ENCODE results near the gene IFI30.

Gene IFI30

DNA sequence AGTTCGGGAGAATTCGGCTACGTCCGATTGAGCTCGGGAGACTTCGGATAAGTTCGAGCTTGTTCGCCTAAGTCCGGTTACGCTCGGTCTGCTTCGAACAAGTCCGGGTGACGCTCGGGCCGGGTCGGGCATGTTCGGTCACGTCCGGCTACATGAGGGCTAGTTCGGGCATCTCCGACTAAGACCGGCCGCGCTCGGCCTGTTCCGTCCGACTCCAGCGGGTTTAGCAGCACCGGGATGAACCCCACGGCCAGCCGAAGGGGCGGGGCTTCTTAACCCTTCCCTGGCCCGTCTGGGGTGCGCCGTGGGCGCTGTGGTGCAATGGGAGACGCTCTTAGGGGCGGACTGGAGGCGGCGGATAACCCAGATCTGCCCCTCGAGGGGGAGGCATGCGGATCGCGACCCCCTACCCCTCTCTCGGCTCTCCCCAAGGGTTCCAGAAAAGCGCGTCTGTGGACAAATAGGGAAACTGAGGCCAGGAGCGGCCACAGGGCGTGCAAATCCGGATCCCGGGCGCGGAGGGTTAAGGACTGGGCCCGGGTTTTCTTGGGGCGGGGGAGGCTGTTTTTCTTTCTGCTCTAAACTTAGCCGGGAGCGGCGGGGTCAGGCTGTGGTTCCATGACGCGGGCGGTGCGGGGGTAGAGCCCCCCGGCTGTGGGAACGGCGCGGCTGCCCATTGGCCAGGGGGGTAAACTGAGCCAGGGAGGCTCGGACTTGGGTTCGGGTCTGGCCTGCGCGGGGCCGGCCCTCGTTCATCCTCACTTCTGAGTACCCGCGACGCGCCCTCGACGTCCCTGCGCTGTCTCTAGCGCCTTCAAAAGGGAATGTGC is 51.1 kb downstream of the IFI30 start:
- peak; percentile 86 to 87 for DNase-seq (ENCODE audit: low read depth in 2 of 2)

DNA sequence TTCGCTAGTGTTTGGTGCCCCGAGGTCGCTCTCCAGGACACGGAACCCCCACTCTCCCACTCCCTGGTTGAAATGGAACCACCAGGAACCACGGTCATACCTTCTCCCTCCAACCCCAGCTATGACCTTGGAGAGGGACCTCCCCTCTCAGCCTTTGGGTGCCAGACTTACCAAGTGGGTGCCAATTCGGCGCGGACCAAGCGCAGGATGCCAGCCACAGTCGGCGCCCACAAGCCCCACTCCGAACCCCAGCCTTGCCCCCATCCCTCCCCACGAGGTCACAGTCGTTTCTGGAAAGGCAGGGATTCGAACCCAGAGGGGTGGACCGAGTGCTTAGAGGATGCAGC is 51.7 kb downstream of the IFI30 start:
- DNase-seq (ENCODE audit: low read depth in 2 of 2) = no peak

DNA sequence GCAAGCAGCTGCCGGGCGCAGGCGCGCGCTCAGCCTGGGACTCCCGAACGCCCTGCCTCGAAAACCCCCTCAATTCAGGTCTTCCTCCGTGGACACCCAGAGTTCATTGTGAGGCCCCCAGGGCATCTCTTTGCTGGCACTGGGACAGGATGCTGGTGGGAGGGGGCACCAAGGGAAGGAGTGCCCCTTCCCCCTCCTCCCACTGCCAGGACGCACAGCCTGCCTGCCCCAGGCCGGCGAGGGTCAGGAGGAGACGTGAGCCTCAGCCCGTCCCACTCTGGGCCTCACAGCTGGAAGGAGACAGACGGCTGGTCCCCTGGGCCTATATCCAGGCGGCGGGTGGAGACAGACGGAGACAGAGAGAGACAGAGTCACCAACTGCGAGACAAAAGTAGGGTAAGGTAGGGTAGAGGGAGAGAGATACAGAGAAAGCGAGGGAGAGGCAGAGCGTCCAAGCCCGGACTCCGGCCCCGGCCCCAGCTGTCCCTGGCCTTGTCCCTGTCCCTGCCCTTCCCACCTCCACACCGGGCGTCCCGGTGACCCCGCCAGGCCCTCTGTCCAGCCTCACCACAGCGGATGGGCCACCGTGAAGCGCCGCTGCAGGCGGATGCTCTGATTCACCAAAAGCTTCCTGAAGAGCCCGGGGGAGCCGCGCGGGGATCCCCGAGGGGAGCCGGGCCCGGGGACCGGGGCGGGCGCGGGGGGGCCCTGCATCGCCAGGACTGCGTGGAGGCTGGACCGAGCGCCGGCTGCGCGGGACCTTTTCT is 52.3 kb downstream of the IFI30 start, which contains the start of gene PDE4C:
Gene PDE4C (minus strand): TSS at position 737 of the 767 bp plus-strand sequence. CDS start 23 bp downstream, at position 714.
- DNase-seq (ENCODE audit: low read depth in 2 of 2) = no peak

DNA sequence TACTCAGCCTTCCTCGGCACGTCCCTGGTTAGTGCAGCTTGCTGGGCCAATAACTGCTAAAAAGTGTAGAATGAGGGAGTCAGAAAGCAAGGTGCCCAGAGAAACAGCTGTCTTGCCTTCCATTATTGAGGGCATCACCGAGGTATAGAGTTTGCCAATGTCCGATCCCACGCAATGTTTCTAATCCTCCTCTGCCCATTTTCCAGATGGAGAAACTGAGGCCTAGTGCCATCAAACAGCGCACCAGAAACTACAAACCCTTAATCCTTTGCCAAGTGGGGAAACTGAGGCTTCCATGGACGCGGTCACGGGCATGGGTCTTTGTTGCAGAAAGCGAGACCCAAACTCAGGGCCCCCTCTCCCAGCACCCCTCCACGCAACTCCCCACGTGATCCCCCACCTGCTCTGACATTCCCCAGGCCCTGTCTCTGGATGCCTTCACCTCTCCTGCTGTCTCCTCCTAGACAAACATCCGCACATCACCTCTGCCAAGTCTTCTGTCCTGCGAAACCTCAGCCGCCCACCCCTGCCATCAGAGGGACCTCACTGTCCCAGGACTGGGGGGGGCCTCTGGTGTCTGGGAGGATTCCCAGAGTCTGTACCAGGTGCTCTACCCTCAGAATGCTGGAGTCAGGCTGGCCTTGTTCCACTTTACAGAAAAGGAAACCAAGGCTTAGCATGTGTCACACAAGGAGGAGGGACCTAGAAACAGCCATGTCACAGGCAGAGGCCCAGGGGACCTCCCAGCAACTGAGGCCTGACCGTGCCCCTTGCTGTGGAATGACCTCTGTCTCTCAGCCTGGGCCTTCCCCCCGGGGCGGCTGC is 53.6 kb downstream of the IFI30 start:
- DNase-seq (ENCODE audit: low read depth in 2 of 2) = no peak

All from fibroblast of skin of left biceps (primary cell).